HG03354 (cell line): ENCODE data around the gene TCF19.
A peak's percentile ranks its signal among the peaks of the same experiment; 100 is the strongest.
"Not testable (repeated sequence)": the region's sequence is repeated elsewhere in the genome, so short reads cannot be mapped to it uniquely, and the experiment has no call there.

Experiments used
- ATAC-seq: cut with Tn5 transposase; IDR thresholded peaks from one replicate; pipeline ENCODE4 v1.9.1; 2021; ENCODE audit warnings: mild to moderate bottlenecking; ENCODE audit not compliant: unreplicated experiment, poor library complexity, severe bottlenecking

Gene TCF19

GRCh38 chr6:31158863-31159855, 770 bp downstream of the TCF19 start:
- ATAC-seq, result no peak

- ATAC-seq, result no peak
Measured at GRCh38 chr6:31161216-31162126, 3.1 kb downstream of the TCF19 start.

- no peak for ATAC-seq
Measured at GRCh38 chr6:31162463-31163165, 4.2 kb downstream of the TCF19 start.

GRCh38 chr6:31163922-31164321, 5.5 kb downstream of the TCF19 start:
- ATAC-seq, result no peak

GRCh38 chr6:31164475-31165063, 6.2 kb downstream of the TCF19 start:
- not testable (repeated sequence) for ATAC-seq

- peak; percentile 85 for ATAC-seq
Measured at GRCh38 chr6:31165064-31165832, 6.9 kb downstream of the TCF19 start.

GRCh38 chr6:31165986-31166385, 7.6 kb downstream of the TCF19 start:
- no peak for ATAC-seq

GRCh38 chr6:31168606-31169005, 10.2 kb downstream of the TCF19 start:
- ATAC-seq, result no peak

- no peak for ATAC-seq
Measured at GRCh38 chr6:31169123-31169857, 10.9 kb downstream of the TCF19 start.

- ATAC-seq, result not testable (repeated sequence)
Measured at GRCh38 chr6:31169858-31170599, 11.6 kb downstream of the TCF19 start.

GRCh38 chr6:31170600-31170881, 12.2 kb downstream of the TCF19 start, which contains the start of gene POU5F1:
TSS of gene POU5F1 (minus strand) at chr6:31170682. CDS start at chr6:31170620, 62 bp downstream.
- ATAC-seq, result no peak

- ATAC-seq, result no peak
Measured at GRCh38 chr6:31170987-31171671, 12.7 kb downstream of the TCF19 start.

- no peak for ATAC-seq
Measured at GRCh38 chr6:31171931-31172905, 13.8 kb downstream of the TCF19 start.

- no peak for ATAC-seq
Measured at GRCh38 chr6:31172973-31173384, 14.6 kb downstream of the TCF19 start.

GRCh38 chr6:31173406-31173805, 15.0 kb downstream of the TCF19 start:
- no peak for ATAC-seq

GRCh38 chr6:31174378-31174777, 16.0 kb downstream of the TCF19 start:
- no peak for ATAC-seq
